Subcutaneous adipose tissue (tissue), 4 donors: ENCODE data around the gene KLK12. TPM values are rescaled to one million over a fixed set of nuclear protein-coding genes. Genes with fewer than 3 reads are reported as not detected.

ENCODE experiments used
- CTCF ChIP-seq: fragments of 450-650 bp; IDR thresholded peaks from one replicate; pipeline ENCODE4 v1.5.1; 2016; ENCODE audit warnings: low read depth, mild to moderate bottlenecking, control low read depth, antibody characterized with exemption, moderate library complexity
- total RNA-seq, 4 donors: library from RNA; depleted of rRNA; stranded (reverse); fragments of >200 nt; gene quantifications; one replicate each; pipeline ENCODE4 v1.1.0, GENCODE V29; 2016

KLK12 gene
- total RNA-seq, 4 donors from 2014 or later = not detected

- no peak for TF ChIP-seq CTCF
These were observed 4.2 kb downstream of the KLK12 start for GRCh38 chr19:51030631-51031030.

GRCh38 chr19:51029718-51030117, 5.1 kb downstream of the KLK12 start:
- no peak for TF ChIP-seq CTCF

DNA sequence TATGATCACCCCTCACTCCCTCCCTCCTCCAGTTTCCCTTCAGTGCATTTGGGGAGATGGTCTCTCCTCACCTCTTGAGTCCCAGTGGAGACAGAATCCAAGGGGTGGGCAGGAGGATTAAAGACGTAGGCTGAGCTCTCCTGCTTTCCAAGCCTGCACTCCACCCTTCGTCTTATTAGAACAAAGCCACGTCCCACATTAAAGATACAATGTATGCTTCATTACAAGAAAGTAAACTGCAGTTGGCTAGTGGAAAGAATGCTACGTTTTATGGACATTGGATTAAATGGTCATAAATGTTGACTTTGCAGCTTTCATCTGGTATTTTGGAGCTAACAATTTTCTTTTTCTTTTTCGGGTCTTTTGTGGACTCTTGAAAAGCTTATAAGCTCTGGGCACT, 6.9 kb downstream of the KLK12 start:
- TF ChIP-seq CTCF = no peak

DNA sequence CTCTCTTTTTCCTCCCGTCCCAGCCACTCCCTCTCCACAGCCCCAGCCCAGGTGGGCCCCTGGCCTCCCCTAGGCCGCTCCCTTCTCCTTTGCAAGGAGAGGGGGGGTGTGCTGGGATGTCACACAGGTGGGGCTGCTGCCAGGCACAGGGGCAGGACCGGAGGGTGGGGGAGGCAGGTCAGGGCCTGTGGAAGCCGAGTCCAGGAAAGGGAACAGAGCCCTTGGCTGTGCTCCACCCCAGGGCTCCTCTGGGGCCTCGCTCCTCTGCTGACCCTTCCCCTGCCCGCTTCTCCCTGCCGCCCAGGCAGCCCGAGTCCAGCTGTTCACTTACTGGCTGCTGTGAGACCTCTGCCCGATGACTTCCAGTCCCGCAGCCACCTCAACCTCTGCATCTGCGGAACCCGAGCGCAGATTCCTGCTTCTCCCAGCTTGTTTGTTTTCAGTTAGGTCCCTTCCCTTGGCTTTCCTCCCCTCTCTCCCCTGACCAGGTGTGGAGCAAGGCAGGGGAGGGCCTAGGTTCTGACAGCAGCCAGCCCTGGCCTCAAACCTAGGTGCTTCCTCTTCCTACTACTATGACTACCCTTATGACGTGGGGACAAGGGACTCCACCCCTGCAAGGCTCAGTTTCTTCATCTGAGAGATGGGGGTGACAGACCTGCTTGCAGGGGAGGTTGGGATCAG, 7.5 kb downstream of the KLK12 start:
- no peak for TF ChIP-seq CTCF

DNA sequence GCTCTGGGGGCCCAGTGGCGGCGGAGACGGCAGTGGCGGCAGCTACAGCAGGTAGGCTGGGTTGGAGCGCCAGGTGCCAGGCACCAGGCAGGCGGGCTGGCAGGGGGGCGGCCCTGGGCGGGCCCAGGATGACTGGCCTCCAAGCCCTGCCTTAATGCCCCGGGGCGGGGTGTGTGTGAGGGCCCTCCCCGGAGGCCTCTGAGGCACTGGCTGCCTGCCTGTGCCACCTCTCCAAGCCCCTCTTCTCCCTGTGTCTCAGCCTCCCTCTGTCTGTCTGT, 8.3 kb downstream of the KLK12 start, which contains the start of gene KLK11:
Gene KLK11 (minus strand): TSS at position 63 of the 278 bp plus-strand sequence. CDS start 985 bp downstream, outside the sequence.
- no peak for TF ChIP-seq CTCF

GRCh38 chr19:51025809-51026553, 8.8 kb downstream of the KLK12 start:
- no peak for TF ChIP-seq CTCF

GRCh38 chr19:51025401-51025800, 9.4 kb downstream of the KLK12 start:
- TF ChIP-seq CTCF = no peak
